HG02798 (cell line): ENCODE measurements around the gene AP5S1.
A peak's percentile ranks its signal among the peaks of the same experiment; 100 is the strongest.
"Not testable (repeated sequence)": the region's sequence is repeated elsewhere in the genome, so short reads cannot be mapped to it uniquely, and the experiment has no call there.

Experiments used
- ATAC-seq: cut with Tn5 transposase; IDR thresholded peaks from one replicate; pipeline ENCODE4 v1.9.1; 2021; ENCODE audit warnings: mild to moderate bottlenecking; ENCODE audit not compliant: unreplicated experiment, poor library complexity

Gene AP5S1

GRCh38 chr20:3788685-3789155, 31.6 kb upstream of the AP5S1 start:
- ATAC-seq, result no peak

- ATAC-seq, result not testable (repeated sequence)
Observed at GRCh38 chr20:3789201-3789600, 31.1 kb upstream of the AP5S1 start.

- not testable (repeated sequence) for ATAC-seq
Observed at GRCh38 chr20:3794168-3794567, 26.2 kb upstream of the AP5S1 start.

- no peak for ATAC-seq
Observed at GRCh38 chr20:3794701-3795420, 25.5 kb upstream of the AP5S1 start.

- ATAC-seq, result peak; percentile 69
Observed at GRCh38 chr20:3795511-3796468, 24.6 kb upstream of the AP5S1 start, which contains the start of gene CDC25B. Gene CDC25B (plus strand): TSS chr20:3796310. CDS start chr20:3796532, 222 bp downstream.

- peak; percentile 8 for ATAC-seq
Observed at GRCh38 chr20:3796477-3797225, 23.7 kb upstream of the AP5S1 start.

GRCh38 chr20:3797226-3797545, 23.2 kb upstream of the AP5S1 start:
- ATAC-seq, result no peak

- ATAC-seq, result peak; percentile 20
Observed at GRCh38 chr20:3797592-3798372, 22.6 kb upstream of the AP5S1 start.

- ATAC-seq, result no peak
Observed at GRCh38 chr20:3798373-3798768, 22.0 kb upstream of the AP5S1 start.

GRCh38 chr20:3798908-3799248, 21.5 kb upstream of the AP5S1 start:
- ATAC-seq, result no peak

- no peak for ATAC-seq
Observed at GRCh38 chr20:3800256-3800877, 20.0 kb upstream of the AP5S1 start.

- ATAC-seq, result no peak
Observed at GRCh38 chr20:3800878-3801260, 19.5 kb upstream of the AP5S1 start.

GRCh38 chr20:3801299-3801698, 19.0 kb upstream of the AP5S1 start:
- ATAC-seq, result no peak

- ATAC-seq, result no peak
Observed at GRCh38 chr20:3801846-3802245, 18.5 kb upstream of the AP5S1 start.

- ATAC-seq, result no peak
Observed at GRCh38 chr20:3802524-3803239, 17.7 kb upstream of the AP5S1 start.

- no peak for ATAC-seq
Observed at GRCh38 chr20:3803289-3803688, 17.1 kb upstream of the AP5S1 start.

GRCh38 chr20:3803854-3804253, 16.5 kb upstream of the AP5S1 start:
- ATAC-seq, result no peak

GRCh38 chr20:3804254-3804751, 16.0 kb upstream of the AP5S1 start:
- no peak for ATAC-seq

- ATAC-seq, result no peak
Observed at GRCh38 chr20:3804781-3805180, 15.6 kb upstream of the AP5S1 start.
